GM21515 (cell line): Measurements from ENCODE around the gene NMNAT2.

Experiments
- ATAC-seq: cut with Tn5 transposase; IDR thresholded peaks from one replicate; pipeline ENCODE4 v1.9.1; 2021; ENCODE audit not compliant: unreplicated experiment

The NMNAT2 gene

GRCh38 chr1:183315991-183316758 is 102.0 kb downstream of the NMNAT2 start:
- no peak for ATAC-seq

GRCh38 chr1:183313063-183313462 is 105.1 kb downstream of the NMNAT2 start:
- ATAC-seq = no peak

- ATAC-seq = no peak
Observed at GRCh38 chr1:183310753-183311479, 107.3 kb downstream of the NMNAT2 start.

- ATAC-seq = no peak
Observed at GRCh38 chr1:183308719-183309118, 109.5 kb downstream of the NMNAT2 start.

GRCh38 chr1:183306317-183307042 is 111.7 kb downstream of the NMNAT2 start:
- ATAC-seq = no peak

GRCh38 chr1:183304440-183305107 is 113.6 kb downstream of the NMNAT2 start:
- no peak for ATAC-seq

GRCh38 chr1:183303901-183304300 is 114.3 kb downstream of the NMNAT2 start:
- no peak for ATAC-seq

GRCh38 chr1:183303323-183303645 is 114.9 kb downstream of the NMNAT2 start:
- ATAC-seq = no peak

GRCh38 chr1:183302452-183303322 is 115.5 kb downstream of the NMNAT2 start:
- ATAC-seq = no peak

GRCh38 chr1:183301239-183301638 is 116.9 kb downstream of the NMNAT2 start:
- no peak for ATAC-seq

- ATAC-seq = no peak
Observed at GRCh38 chr1:183300828-183301227, 117.4 kb downstream of the NMNAT2 start.

GRCh38 chr1:183300395-183300794 is 117.8 kb downstream of the NMNAT2 start:
- no peak for ATAC-seq

- no peak for ATAC-seq
Observed at GRCh38 chr1:183296782-183297181, 121.4 kb downstream of the NMNAT2 start.

GRCh38 chr1:183295521-183295920 is 122.7 kb downstream of the NMNAT2 start:
- no peak for ATAC-seq

GRCh38 chr1:183293876-183294275 is 124.3 kb downstream of the NMNAT2 start:
- ATAC-seq = no peak

- ATAC-seq = no peak
Observed at GRCh38 chr1:183293241-183293640, 124.9 kb downstream of the NMNAT2 start.

GRCh38 chr1:183291802-183292514 is 126.2 kb downstream of the NMNAT2 start:
- ATAC-seq = no peak

- ATAC-seq = no peak
Observed at GRCh38 chr1:183291216-183291762, 126.9 kb downstream of the NMNAT2 start.

- ATAC-seq = no peak
Observed at GRCh38 chr1:183290628-183291027, 127.6 kb downstream of the NMNAT2 start.
